Measurements from ENCODE around the gene TLK1. TPM values are rescaled to one million over a fixed set of nuclear protein-coding genes. Genes with fewer than 3 reads are reported as not detected.

TLK1 gene
- total RNA-seq, 2 donors from 2014 or later = 27.8 to 62.4 TPM

- DNase-seq (ENCODE audit: low spot score) (no peak), ATAC-seq (ENCODE audit: insufficient number of reproducible peaks, low FRiP score, low read depth) (no peak)
- H3K9me3 ChIP-seq = no peaks in the 10 kb centered on the region
- H3K27ac ChIP-seq = no peak overlapping the region
- no peaks in the 10 kb centered on the region for H3K36me3 ChIP-seq
- H3K4me1 ChIP-seq (ENCODE audit: control insufficient read depth in 1 of 2, low read depth in 2 of 2) = peaks cover 17 to 33% of the 10 kb centered on the region in 2 donors
- H3K4me3 ChIP-seq = no peak overlapping the region
- TF ChIP-seq CTCF (IDR thresholded peaks at IDR 0.05) = no peak
- H3K27me3 ChIP-seq (replicated peaks; ENCODE audit: insufficient read depth) = no peaks in the 10 kb centered on the region
Observed at GRCh38 chr2:171149986-171150693, 10.6 kb downstream of the TLK1 start.

GRCh38 chr2:171149171-171149938, 11.3 kb downstream of the TLK1 start:
- no peak for DNase-seq (ENCODE audit: low spot score)
- Histone ChIP-seq H3K36me3 (no peaks in the 10 kb centered on the region), H3K27me3 (replicated peaks; ENCODE audit: insufficient read depth) (no peaks in the 10 kb centered on the region), H3K9me3 (no peaks in the 10 kb centered on the region), H3K4me3 (no peak overlapping the region), H3K4me1 (ENCODE audit: control insufficient read depth in 1 of 2, low read depth in 2 of 2) (peaks cover 14 to 25% of the 10 kb centered on the region in 2 donors), H3K27ac (no peak overlapping the region)
- ATAC-seq (ENCODE audit: insufficient number of reproducible peaks, low FRiP score, low read depth) = no peak
- no peak for TF ChIP-seq CTCF (IDR thresholded peaks at IDR 0.05)

GRCh38 chr2:171147081-171147480, 13.6 kb downstream of the TLK1 start:
- no peaks in the 10 kb centered on the region for H3K36me3 ChIP-seq
- no peaks in the 10 kb centered on the region for H3K9me3 ChIP-seq
- H3K4me3 ChIP-seq = no peak overlapping the region
- DNase-seq (ENCODE audit: low spot score) (no peak), ATAC-seq (ENCODE audit: insufficient number of reproducible peaks, low FRiP score, low read depth) (no peak)
- no peak for TF ChIP-seq CTCF (IDR thresholded peaks at IDR 0.05)
- no peaks in the 10 kb centered on the region for H3K27me3 ChIP-seq (replicated peaks; ENCODE audit: insufficient read depth)
- no peak overlapping the region for H3K27ac ChIP-seq
- H3K4me1 ChIP-seq (ENCODE audit: control insufficient read depth in 1 of 2, low read depth in 2 of 2) = peaks cover 14 to 23% of the 10 kb centered on the region in 2 donors

GRCh38 chr2:171146633-171147032, 14.1 kb downstream of the TLK1 start:
- Histone ChIP-seq H3K9me3 (no peaks in the 10 kb centered on the region), H3K36me3 (no peaks in the 10 kb centered on the region), H3K4me3 (no peak overlapping the region), H3K27ac (no peak overlapping the region), H3K4me1 (ENCODE audit: control insufficient read depth in 1 of 2, low read depth in 2 of 2) (peaks cover 17 to 27% of the 10 kb centered on the region in 2 donors), H3K27me3 (replicated peaks; ENCODE audit: insufficient read depth) (no peaks in the 10 kb centered on the region)
- ATAC-seq (ENCODE audit: insufficient number of reproducible peaks, low FRiP score, low read depth) = no peak
- no peak for DNase-seq (ENCODE audit: low spot score)
- no peak for TF ChIP-seq CTCF (IDR thresholded peaks at IDR 0.05)

GRCh38 chr2:171146071-171146470, 14.6 kb downstream of the TLK1 start:
- peaks cover 21 to 32% of the 10 kb centered on the region in 2 donors for H3K4me1 ChIP-seq (ENCODE audit: control insufficient read depth in 1 of 2, low read depth in 2 of 2)
- DNase-seq (ENCODE audit: low spot score) (no peak), ATAC-seq (ENCODE audit: insufficient number of reproducible peaks, low FRiP score, low read depth) (no peak)
- H3K27me3 ChIP-seq (replicated peaks; ENCODE audit: insufficient read depth) = no peaks in the 10 kb centered on the region
- no peaks in the 10 kb centered on the region for H3K9me3 ChIP-seq
- no peak overlapping the region for H3K4me3 ChIP-seq
- no peaks in the 10 kb centered on the region for H3K36me3 ChIP-seq
- TF ChIP-seq CTCF (IDR thresholded peaks at IDR 0.05) = no peak
- H3K27ac ChIP-seq = no peak overlapping the region
